Activated CD8-positive, alpha-beta memory T cell treated with anti-CD3 and anti-CD28 coated beads, Interleukin-2, amount 50 U/mL, for 24 hours (primary cell): ENCODE data around the gene TIPARP.

Experiments
- DNase-seq: peaks from one replicate; pipeline ENCODE4 v3.0.0-alpha.2; 2020; ENCODE audit errors: extremely low read depth

TIPARP gene

GRCh38 chr3:156675830-156676767 lies 1.7 kb downstream of the TIPARP start:
- no peak for DNase-seq

DNA sequence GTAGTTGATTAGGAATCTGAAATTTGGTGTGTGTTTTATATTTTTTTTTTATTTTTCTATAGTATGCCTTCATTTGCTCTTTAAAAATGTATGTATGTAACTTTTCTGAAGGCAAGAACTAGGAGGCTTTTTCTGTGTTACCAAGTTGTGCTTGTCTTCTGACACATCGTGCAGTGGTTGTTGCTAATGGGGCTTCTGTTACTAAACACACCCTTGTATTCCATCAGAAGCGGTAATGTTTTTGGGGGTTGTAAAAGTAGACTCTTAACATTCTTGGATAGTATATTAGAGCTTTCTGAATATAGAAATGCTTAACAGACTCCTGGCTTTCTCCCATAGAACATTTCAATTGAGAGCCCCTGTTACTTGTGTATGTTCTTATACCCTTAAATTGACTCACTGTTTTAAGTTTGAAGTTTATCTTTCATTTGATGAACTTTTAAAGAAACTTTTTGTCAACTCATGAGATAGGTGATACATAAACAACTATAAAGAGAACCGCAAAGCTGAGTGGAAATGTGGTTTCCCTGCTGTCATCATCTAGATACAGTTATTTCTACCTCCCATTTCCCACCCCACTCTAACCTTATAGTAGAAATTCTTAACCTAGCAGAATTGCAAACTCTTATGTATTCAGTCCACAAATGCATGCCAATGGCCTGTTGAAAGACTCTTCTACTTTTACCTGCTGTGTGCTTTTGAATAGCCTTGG lies 2.5 kb downstream of the TIPARP start:
- DNase-seq, result no peak

DNA sequence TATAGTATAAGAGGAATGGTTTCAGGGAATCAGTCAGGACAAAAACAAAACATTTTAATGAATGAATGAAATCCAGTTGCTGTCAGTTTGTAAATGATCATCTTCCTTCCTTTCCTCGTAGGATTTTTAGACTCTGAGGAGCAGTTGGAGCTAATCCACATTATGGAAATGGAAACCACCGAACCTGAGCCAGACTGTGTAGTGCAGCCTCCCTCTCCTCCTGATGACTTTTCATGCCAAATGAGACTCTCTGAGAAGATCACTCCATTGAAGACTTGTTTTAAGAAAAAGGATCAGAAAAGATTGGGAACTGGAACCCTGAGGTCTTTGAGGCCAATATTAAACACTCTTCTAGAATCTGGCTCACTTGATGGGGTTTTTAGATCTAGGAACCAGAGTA lies 3.1 kb downstream of the TIPARP start:
- DNase-seq, result no peak

DNA sequence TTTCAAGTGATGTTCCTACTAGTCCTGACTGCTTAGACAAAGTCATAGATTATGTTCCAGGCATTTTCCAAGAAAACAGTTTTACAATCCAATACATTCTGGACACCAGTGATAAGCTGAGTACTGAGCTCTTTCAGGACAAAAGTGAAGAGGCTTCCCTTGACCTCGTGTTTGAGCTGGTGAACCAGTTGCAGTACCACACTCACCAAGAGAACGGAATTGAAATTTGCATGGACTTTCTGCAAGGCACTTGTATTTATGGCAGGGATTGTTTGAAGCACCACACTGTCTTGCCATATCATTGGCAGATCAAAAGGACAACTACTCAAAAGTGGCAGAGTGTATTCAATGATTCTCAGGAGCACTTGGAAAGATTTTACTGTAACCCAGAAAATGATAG lies 3.8 kb downstream of the TIPARP start:
- DNase-seq, result no peak

DNA sequence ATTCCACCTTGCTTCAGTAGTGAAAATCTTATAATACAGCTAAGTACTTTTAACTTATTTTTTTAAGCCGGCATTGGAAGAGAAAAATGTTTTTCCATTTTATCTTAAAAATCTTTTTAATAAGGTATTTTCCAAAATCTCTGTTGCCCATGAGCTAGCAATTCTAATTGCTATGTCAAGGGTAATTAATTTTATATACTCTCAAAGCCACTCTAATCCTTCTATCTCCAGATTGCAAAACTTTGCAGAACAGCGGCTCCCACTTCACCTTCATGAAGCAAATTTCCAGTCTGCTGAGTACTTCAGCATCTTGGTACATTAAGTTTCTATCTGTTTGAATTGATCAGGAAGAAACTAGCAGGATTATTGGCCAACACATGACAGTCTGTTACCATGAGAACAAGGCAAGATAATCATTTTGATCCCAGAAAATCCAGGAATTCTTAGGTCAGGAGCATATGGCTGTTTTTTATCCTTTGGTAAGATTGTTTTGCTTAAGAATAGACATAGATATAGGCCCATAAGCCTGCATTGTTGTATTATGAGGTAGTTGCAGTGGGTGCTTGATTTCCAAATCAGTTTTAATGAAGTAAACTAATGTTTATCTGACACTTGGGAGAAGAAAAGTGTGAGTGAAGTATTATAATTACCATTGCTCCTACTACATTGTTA lies 6.0 kb downstream of the TIPARP start:
- DNase-seq, result no peak

DNA sequence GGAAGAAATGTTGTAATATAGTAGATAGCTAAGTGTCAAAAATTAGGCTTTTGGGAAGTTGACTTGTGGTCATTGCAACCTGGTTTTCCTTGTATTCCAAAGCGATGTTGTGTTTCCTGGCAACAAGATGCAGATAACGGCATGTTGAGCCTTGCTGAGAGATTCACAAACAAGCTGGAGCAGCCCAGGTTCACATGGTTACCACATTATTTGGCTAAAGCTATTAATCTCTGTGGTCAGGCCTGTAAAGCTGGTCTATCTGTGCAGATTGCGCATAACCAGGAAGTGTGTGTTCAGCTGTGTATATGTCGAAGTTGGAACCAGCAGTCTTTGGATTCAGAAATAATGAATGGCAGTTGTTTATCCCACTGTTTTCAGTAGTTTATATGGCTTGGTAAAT lies 6.6 kb downstream of the TIPARP start:
- DNase-seq, result no peak

GRCh38 chr3:156682501-156682900 lies 8.1 kb downstream of the TIPARP start:
- DNase-seq, result no peak

GRCh38 chr3:156682963-156683362 lies 8.6 kb downstream of the TIPARP start:
- no peak for DNase-seq

GRCh38 chr3:156685198-156685597 lies 10.8 kb downstream of the TIPARP start:
- DNase-seq, result no peak

DNA sequence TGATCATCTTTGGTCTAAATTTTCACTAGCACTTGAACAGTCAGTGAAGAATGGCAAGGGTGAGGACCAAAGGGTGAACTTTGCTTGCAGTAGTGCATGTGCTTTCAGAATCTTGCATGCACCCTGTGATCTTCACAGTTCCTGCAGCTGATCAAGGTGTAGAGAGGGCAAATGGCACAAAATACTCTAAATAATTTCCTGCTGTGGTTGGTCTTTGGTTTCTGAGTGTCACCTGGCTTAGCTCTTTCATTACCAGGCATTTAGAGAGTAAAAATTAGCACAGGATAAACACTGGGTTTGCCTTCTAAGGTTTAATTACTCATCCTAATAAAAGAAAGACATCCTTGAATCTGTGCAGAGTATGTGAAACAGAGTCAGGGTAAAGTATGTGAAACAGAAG lies 11.4 kb downstream of the TIPARP start:
- DNase-seq, result no peak

GRCh38 chr3:156687023-156687422 lies 12.6 kb downstream of the TIPARP start:
- DNase-seq, result no peak

DNA sequence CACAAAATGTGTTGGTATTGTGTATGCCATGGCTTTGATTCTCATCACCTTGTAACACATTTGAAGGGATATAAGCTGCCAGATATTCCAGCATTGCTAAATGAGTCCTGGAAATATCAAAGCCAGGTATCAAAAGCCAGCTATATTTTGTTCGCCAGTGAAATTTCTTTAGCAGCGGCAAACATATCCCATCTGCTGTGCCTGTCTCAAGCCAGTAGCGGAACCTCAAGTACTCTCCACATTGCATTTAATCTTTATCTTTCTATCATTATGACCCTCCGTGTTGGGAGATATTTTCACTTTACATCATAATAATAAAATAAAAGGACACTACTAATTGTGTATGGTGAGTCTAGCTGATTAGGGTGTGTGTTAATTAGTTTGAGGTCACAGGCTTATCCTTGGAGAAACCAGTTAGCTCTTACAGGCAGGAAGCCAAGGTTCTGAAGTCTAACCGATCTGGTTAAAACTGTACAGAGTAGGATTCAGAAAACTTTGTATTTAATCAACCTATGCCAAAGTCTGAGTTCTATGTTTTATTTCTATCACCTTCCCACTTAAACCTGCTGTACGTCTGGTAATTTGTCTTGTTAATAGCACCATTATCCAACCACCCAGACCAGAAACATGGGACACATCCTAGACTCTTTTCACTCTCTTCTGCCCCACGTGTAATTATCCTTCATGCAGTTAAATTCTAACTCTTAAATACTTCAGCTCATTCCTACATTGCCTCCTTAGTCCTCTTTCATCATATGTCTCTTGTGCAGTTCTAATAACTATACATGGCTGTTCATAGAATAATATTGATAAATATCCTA lies 14.5 kb downstream of the TIPARP start:
- no peak for DNase-seq

- DNase-seq, result no peak
Observed at GRCh38 chr3:156689608-156690007, 15.2 kb downstream of the TIPARP start.

GRCh38 chr3:156691920-156692319 lies 17.5 kb downstream of the TIPARP start:
- DNase-seq, result no peak

- no peak for DNase-seq
Observed at GRCh38 chr3:156693166-156693565, 18.8 kb downstream of the TIPARP start.

DNA sequence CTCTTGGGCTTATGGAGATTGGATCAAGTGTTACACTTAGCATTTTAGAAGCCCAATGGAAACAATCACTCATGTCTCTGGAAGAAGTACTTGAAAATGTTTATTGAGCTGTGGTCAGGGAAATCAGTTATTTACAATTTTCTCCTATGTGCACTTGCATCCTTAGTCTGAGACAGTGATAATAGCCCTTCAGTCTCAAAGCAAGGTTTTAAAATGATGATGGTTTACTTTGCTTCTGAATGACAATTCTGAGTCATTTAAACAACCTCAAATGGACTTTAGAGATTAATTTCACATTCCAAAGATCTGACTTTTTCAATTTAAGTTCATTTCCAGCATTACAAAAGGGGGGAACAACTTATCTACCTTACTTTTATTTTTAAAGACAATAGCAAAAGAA lies 20.1 kb downstream of the TIPARP start:
- DNase-seq, result no peak

DNA sequence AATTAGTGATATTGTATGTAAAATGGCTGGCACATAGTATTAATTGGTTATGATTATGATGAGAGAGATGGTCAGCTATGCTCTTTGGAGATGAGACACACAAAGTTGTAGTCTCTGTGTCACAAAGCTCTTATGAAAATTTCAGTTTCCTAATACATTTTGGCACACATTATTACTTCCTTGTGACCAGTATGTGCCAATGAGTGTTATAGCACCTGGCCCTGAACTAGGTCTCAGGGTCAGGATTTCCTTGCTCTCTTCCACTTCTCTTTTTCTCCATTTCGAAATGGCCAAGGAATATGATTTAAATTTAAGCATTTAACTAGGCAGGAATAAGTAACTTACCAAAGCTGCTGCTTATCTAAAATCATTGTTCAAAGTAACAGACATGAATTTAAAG lies 28.0 kb downstream of the TIPARP start:
- DNase-seq, result no peak

DNA sequence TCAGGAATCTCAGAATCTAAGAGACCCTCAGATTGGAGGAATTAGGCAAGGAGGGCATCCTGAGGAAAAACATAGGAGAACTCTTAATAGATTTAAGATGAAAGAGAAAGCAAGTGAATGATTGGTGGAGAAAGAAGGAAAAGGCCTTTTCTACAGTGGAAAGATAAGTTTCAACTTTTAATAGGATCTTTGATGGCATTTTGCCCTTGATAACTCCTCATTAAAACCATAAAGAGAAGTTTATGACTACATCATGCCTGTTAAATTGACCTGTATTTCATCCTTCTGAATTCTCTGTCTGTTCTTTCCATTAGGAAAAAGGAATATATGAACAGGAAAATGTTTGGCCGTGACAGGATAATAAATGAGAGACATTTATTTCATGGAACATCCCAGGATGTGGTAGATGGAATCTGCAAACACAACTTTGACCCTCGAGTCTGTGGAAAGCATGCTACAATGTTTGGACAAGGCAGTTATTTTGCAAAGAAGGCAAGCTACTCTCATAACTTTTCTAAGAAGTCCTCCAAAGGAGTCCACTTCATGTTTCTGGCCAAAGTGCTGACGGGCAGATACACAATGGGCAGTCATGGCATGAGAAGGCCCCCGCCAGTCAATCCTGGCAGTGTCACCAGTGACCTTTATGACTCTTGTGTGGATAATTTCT lies 30.1 kb downstream of the TIPARP start:
- DNase-seq, result no peak

DNA sequence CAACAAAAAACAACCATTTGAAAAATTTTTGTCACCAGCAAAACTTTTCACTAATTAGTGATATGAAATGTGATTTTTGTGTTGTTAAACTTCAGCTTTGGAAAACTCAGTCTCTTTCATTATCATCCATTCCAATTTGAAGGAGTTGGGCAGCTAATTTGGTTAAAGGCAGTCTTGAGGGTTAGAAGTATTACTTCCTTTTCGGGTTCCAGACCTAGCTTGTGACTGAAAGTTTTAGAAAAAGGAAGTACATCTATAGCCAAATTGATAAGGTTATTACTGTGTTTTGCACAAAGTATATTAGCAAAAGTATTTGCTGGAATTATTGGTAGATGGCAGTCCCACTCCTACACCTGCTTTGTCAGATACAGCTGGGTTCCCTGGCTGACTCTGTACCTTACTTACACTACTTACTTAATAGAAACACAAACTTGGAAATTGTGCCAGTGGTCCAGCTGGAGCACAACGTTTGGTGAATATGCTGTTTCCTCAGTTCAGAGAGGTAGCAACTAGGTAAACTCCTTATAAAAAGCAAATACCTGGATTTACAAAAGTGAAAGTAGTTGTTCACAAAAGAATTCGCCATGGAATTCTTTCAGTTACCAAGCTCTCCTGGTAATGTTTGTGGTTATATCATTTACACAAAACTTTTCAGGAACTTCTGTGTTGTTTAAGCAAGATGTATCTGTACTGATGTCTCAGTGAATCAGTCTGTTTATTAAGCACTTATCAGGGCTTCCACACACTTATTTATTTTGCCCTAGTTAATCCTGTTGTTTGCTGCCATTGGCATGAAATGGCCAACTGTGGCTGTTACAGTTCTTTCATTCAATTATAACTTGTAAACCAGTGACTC lies 31.6 kb downstream of the TIPARP start:
- no peak for DNase-seq

DNA sequence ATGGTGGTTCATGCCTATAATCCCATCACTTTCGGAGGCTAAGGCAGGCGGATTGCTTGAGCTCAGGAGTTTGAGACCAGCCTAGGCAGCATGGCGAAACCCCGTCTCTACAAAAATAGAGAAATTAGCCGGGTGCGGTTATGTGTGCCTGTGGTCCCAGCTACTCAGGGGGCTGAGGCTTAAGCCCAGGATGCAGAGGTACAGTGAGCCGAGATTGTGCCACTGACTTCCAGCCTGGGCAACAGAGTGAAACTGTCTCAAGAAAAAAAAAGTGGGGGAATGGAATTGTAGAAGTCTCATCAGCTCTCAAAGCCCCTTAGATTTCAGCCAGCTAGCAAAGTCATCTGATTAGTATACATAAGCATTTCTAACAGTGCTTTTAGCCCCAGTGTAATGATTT lies 33.2 kb downstream of the TIPARP start:
- DNase-seq, result no peak
